SK-N-SH (cell line): ENCODE measurements around the gene TXNRD2. TPM values are rescaled to one million over a fixed set of nuclear protein-coding genes. Genes with fewer than 3 reads are reported as not detected.

Experiments used
- CTCF ChIA-PET: fragments of 300-600, 350-600 bp; formaldehyde crosslinking; extraction: SDS; loops from one replicate; lab custom pipeline; 2021; lab: Yijun Ruan, JAX
- POLR2A ChIA-PET: fragments of 350-600 bp; sonication (Branson Sonifier 250); formaldehyde crosslinking; extraction: SDS; loops from one replicate; lab custom pipeline; 2020; ENCODE audit warnings: antibody characterized with exemption, inconsistent platforms; lab: Yijun Ruan, JAX
- DNase-seq: peaks from one replicate; pipeline ENCODE4 v3.0.0; 2012
- H2AFZ ChIP-seq: fragments of 200-600 bp; sonication (generic); 2 replicates; pipeline ENCODE4 v1.8.1; 2016; ENCODE audit warnings: antibody characterized with exemption, mild to moderate bottlenecking, low read depth
- H3F3A ChIP-seq: fragments of 200-600 bp; sonication (generic); replicated peaks from 2 replicates; pipeline ENCODE3; 2016; ENCODE audit warnings: antibody characterized with exemption, mild to moderate bottlenecking; ENCODE audit not compliant: insufficient read depth
- H3K27ac ChIP-seq, 2 experiments: fragments of 200-500 bp in 1 of 2; fragments of 200-600 bp in 1 of 2; sonication (Bioruptor generic) in 1 of 2; sonication (generic), shearing (Covaris generic) in 1 of 2; 2 replicates each; pipeline versions ENCODE4 v1.5.1 to v1.6.1; 2014 to 2016; ENCODE audit warnings: low read depth in 2 of 2, inconsistent platforms in 1 of 2, low read length in 1 of 2, mild to moderate bottlenecking in 1 of 2, mixed read lengths in 1 of 2
- H3K27me3 ChIP-seq: fragments of 200-600 bp; sonication (generic), shearing (Covaris generic); 2 replicates; pipeline ENCODE4 v1.6.1; 2016; ENCODE audit warnings: mixed run types; ENCODE audit not compliant: insufficient read depth
- H3K36me3 ChIP-seq, 2 experiments: fragments of 200-500 bp in 1 of 2; fragments of 200-600 bp in 1 of 2; sonication (Bioruptor generic) in 1 of 2; sonication (generic) in 1 of 2; replicated peaks in 1 of 2; 2 replicates each; pipeline versions ENCODE3 to v1.5.1; 2014 to 2016; ENCODE audit warnings: low read length in 1 of 2, mild to moderate bottlenecking in 1 of 2; ENCODE audit not compliant: insufficient read depth in 2 of 2, control insufficient read depth in 1 of 2
- H3K4me1 ChIP-seq, 2 experiments: fragments of 200-500 bp in 1 of 2; fragments of 200-600 bp in 1 of 2; sonication (Bioruptor generic) in 1 of 2; sonication (generic), shearing (Covaris generic) in 1 of 2; 2 replicates each; pipeline versions ENCODE4 v1.5.1 to v1.6.1; 2014 to 2016; ENCODE audit warnings: low read depth in 1 of 2, low read length in 1 of 2, mixed run types in 1 of 2; ENCODE audit not compliant: insufficient read depth in 2 of 2, control insufficient read depth in 1 of 2
- H3K4me2 ChIP-seq: fragments of 200-600 bp; sonication (generic), shearing (Covaris generic); 2 replicates; pipeline ENCODE4 v1.6.1; 2017; ENCODE audit warnings: mixed run types
- H3K4me3 ChIP-seq, 2 experiments: fragments of 200-500 bp in 1 of 2; fragments of 200-600 bp in 1 of 2; sonication (Bioruptor generic) in 1 of 2; sonication (generic), shearing (Covaris generic) in 1 of 2; 2 replicates each; pipeline versions ENCODE4 v1.5.1 to v1.8.1; 2014 to 2016; ENCODE audit warnings: low read depth in 2 of 2, inconsistent platforms in 1 of 2, low read length in 1 of 2, mild to moderate bottlenecking in 1 of 2, mixed read lengths in 1 of 2, moderate library complexity in 1 of 2
- H3K79me2 ChIP-seq: fragments of 200-600 bp; sonication (generic); 2 replicates; pipeline ENCODE4 v1.8.1; 2017; ENCODE audit warnings: mild to moderate bottlenecking; ENCODE audit not compliant: insufficient read depth
- H3K9ac ChIP-seq: fragments of 200-600 bp; sonication (generic); 2 replicates; pipeline ENCODE4 v1.6.1; 2017; ENCODE audit warnings: mixed run types
- H3K9me2 ChIP-seq: fragments of 200-600 bp; sonication (generic); 2 replicates; pipeline ENCODE4 v1.6.1; 2017; ENCODE audit warnings: mixed run types
- H3K9me3 ChIP-seq: fragments of 200-600 bp; sonication (generic); 2 replicates; pipeline ENCODE4 v1.6.1; 2017; ENCODE audit warnings: mixed run types, mild to moderate bottlenecking, moderate library complexity
- H4K20me1 ChIP-seq: fragments of 200-600 bp; sonication (generic); 2 replicates; pipeline ENCODE4 v1.6.1; 2017; ENCODE audit warnings: mild to moderate bottlenecking, mixed run types; ENCODE audit not compliant: insufficient read depth
- CHD2 ChIP-seq: fragments of 150-350 bp; IDR thresholded peaks from 2 replicates; pipeline ENCODE4 v1.6.1; 2018; ENCODE audit warnings: low read length; ENCODE audit not compliant: partially characterized antibody
- EP300 ChIP-seq, 2 experiments: IDR thresholded peaks; 2 replicates each; pipeline versions ENCODE4 v1.4.0 to v1.6.1; 2012; ENCODE audit warnings: borderline replicate concordance in 1 of 2, low read depth in 1 of 2, low read length in 1 of 2
- NRF1 ChIP-seq: IDR thresholded peaks from 2 replicates; pipeline ENCODE4 v1.6.1; 2012; ENCODE audit warnings: low read depth, mild to moderate bottlenecking, low read length
- PBX3 ChIP-seq: IDR thresholded peaks from 2 replicates; pipeline ENCODE4; 2012
- SMC3 ChIP-seq: IDR thresholded peaks from 2 replicates; pipeline ENCODE4 v1.6.1; 2012; ENCODE audit warnings: low read depth, low read length, improper control_type of control experiment
- TAF1 ChIP-seq: IDR thresholded peaks from 2 replicates; pipeline ENCODE4 v1.6.1; 2012; ENCODE audit warnings: low read depth, mild to moderate bottlenecking, low read length, moderate library complexity, borderline replicate concordance
- USF1 ChIP-seq: IDR thresholded peaks from 2 replicates; pipeline ENCODE4 v1.4.0; 2012; ENCODE audit warnings: low read depth, borderline replicate concordance
- YY1 ChIP-seq: IDR thresholded peaks from 2 replicates; pipeline ENCODE4 v1.4.0; 2012; ENCODE audit warnings: low read depth, mild to moderate bottlenecking
- WGBS: methylation state at CpG from one replicate; pipeline ENCODE4 v1.1.6; 2017; ENCODE audit warnings: low lambda C conversion rate; 5-methylcytosine and 5-hydroxymethylcytosine counted together
- polyA plus RNA-seq, 3 experiments: library from polyadenylated mRNA; depleted of rRNA; stranded (reverse); fragments of >200 nt; gene quantifications; 2 replicates each; pipeline ENCODE4 v1.2.3, GENCODE V29; 2012

TXNRD2 gene
- polyA plus RNA-seq, 1 of the 3 experiments (the other 2 are of a cell fraction), result 34.7 TPM

GRCh38 chr22:19827341-19828034 lies 114.1 kb downstream of the TXNRD2 start:
- ChIA-PET CTCF (interaction anchor here (0.8 to 1.2 kb wide), 2 partner anchors 83 to 97 kb away, joined by 3 read pairs; no protein-coding TSS in a partner anchor), POLR2A (no interaction called here)
- Histone ChIP-seq H3K79me2 (peaks cover 10% of the 10 kb centered on the region; the same call in 1 of the 2 replicates), H3K27ac (no peak overlapping the region), H3K36me3 (no peaks in the 10 kb centered on the region), H2AFZ (no peak overlapping the region), H3K4me1 (peaks cover 0 to 18% of the 10 kb centered on the region in 2 experiments; a peak in 1 of 4 replicates), H4K20me1 (no peaks in the 10 kb centered on the region), H3F3A (no peaks in the 10 kb centered on the region), H3K27me3 (no peaks in the 10 kb centered on the region), H3K9me2 (no peaks in the 10 kb centered on the region), H3K4me2 (no peak overlapping the region), H3K4me3 (no peak overlapping the region)
- TF ChIP-seq YY1 (no peak), SMC3 (no peak)
- TF ChIP-seq, all 33 proteins: peak for 0
- DNase-seq, result no peak
- H3K9ac ChIP-seq, result no peak overlapping the region
- no peaks in the 10 kb centered on the region for H3K9me3 ChIP-seq
- 91% methylated on average over 10 of the region's 10 CpGs for WGBS

- DNase-seq, result no peak
- H3K36me3 ChIP-seq, result no peaks in the 10 kb centered on the region
- H3K79me2 ChIP-seq, result peaks cover 10% of the 10 kb centered on the region; the same call in 1 of the 2 replicates
- no peak overlapping the region for H3K4me3 ChIP-seq
- H3K27me3 ChIP-seq, result no peaks in the 10 kb centered on the region
- TF ChIP-seq TAF1, result no peak
- no peak for TF ChIP-seq USF1
- TF ChIP-seq PBX3, result no peak
- TF ChIP-seq EP300 (IDR thresholded peaks at IDR 0.05; ENCODE audit: borderline replicate concordance in 1 of 2, low read depth in 1 of 2, low read length in 1 of 2), result no peak
- TF ChIP-seq CHD2, result no peak
- no peak for TF ChIP-seq NRF1
- no peaks in the 10 kb centered on the region for H3K9me3 ChIP-seq
- H4K20me1 ChIP-seq, result no peaks in the 10 kb centered on the region
- H3K4me2 ChIP-seq, result no peak overlapping the region
- H2AFZ ChIP-seq, result no peak overlapping the region
- no peak overlapping the region for H3K27ac ChIP-seq
- H3K4me1 ChIP-seq, result peaks cover 0 to 23% of the 10 kb centered on the region in 2 experiments; a peak in 1 of 4 replicates
- ChIA-PET CTCF (interaction anchor here (1.2 kb wide), 1 partner anchor 96 kb away, joined by 3 read pairs; no protein-coding TSS in a partner anchor), POLR2A (no interaction called here)
- WGBS, result 89% methylated on average over 2 of the region's 2 CpGs
- no peaks in the 10 kb centered on the region for H3K9me2 ChIP-seq
- no peaks in the 10 kb centered on the region for H3F3A ChIP-seq
- no peak overlapping the region for H3K9ac ChIP-seq
Observed at GRCh38 chr22:19826619-19826950, 115.0 kb downstream of the TXNRD2 start.
